GM21526 (cell line): ENCODE data around the gene OR6N2.

ENCODE experiments used
- ATAC-seq: cut with Tn5 transposase; IDR thresholded peaks from one replicate; pipeline ENCODE4 v1.9.1; 2021; ENCODE audit warnings: moderate library complexity; ENCODE audit not compliant: unreplicated experiment, low FRiP score

Gene OR6N2, protein sequence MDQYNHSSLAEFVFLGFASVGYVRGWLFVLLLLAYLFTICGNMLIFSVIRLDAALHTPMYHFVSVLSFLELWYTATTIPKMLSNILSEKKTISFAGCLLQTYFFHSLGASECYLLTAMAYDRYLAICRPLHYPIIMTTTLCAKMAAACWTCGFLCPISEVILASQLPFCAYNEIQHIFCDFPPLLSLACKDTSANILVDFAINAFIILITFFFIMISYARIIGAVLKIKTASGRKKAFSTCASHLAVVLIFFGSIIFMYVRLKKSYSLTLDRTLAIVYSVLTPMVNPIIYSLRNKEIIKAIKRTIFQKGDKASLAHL

GRCh38 chr1:158781104-158781503 lies at the start of gene OR6N2:
Gene OR6N2 (minus strand): TSS chr1:158781204. CDS start chr1:158777635, 3,569 bp downstream.
- ATAC-seq, result no peak

DNA sequence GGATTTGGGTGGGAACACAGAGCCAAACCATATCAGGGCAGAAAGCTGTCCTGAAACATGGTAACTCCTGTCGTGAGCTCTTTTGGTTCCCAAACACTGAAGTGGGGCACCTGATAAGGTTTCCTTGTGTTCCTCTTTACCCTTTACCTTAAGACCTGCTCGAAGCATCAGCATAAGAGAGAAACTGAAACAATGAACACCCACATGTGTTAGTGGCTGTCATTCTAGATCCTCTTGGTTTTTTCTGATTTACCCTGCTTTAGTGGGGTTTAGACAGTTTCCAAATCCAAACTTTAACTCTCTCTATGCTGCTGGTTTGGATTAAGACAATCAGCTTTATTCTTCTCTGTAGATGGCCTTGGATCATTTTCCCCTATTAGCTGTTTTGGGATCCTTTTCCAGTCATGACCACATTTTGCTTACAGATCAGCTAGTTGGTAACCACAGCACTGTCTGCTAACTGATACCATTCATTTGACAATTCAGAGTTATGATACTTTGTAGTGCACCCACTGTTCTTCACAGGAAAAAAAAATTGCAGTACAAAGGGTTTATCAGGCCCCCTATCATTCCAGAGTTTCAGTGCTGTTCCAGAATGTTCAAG lies 49.2 kb upstream of the OR6N2 start:
- ATAC-seq, result peak; percentile 63

- no peak for ATAC-seq
These were observed 40.7 kb upstream of the OR6N2 start for GRCh38 chr1:158821723-158822122.

DNA sequence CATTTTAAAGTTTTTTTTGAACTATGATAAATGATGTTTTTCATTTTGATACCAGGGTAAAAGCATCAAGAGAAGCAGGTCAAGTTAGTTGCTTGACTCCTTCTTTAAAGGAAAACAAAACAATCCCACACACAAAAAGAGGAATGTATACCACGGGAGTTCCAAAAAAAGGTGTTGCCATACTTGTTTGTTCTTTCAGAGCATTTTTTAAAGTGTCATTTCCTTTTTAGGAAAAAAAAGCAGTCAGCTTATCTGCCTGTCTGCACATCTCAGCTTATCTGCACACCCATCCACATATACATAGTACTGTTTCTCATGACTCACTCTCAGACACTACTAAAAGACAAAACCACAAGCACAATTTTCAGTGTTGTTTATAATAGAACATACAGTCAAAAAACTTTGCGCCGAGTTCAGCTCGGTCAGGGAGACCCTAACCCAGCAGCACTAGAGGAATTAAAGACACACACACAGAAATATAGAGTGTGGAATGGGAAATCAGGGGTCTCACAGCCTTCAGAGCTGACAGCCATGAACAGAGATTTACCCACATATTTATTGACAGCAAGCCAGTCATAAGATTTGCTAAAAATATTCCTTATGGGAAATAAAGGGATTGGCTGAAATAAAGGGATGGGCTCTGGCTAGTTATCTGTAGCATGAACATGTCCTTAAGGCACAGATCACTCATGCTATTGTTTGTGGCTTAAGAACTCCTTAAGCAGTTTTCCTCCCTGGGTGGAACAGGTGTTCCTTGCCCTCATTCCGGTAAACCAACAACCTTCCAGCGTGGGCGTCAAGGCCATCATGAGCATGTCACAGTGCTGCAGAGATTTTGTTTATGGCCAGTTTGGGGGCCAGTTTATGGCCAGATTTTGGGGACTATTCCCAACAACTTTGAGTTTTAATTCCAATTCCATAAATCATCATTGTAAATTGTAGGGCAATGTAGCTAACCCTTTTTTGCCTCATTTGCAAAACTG lies 38.7 kb upstream of the OR6N2 start:
- peak; percentile 89 for ATAC-seq

DNA sequence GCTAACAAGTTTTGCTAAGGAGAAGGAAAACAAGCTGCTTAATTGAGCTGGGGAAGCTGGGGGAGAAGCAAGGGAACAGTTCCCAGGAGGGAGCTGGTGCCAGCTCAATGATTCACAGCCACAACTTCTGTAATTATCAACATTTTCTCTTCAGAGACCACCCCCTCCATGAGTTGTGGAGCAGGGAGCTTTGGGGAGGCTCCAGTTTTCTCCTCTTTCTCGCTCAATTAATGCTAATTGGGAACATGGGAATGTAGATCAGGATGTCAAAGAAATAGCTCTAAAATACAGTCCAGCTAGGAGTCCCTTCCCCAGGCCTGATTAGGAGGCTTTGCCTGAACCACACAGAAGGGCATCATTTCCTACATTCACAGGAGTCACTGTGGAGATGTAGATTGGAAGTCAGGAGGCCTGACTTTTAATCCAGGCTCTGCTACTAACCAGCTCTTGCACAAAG lies 38.0 kb upstream of the OR6N2 start:
- ATAC-seq, result no peak

GRCh38 chr1:158818560-158818959 lies 37.6 kb upstream of the OR6N2 start:
- ATAC-seq, result no peak

DNA sequence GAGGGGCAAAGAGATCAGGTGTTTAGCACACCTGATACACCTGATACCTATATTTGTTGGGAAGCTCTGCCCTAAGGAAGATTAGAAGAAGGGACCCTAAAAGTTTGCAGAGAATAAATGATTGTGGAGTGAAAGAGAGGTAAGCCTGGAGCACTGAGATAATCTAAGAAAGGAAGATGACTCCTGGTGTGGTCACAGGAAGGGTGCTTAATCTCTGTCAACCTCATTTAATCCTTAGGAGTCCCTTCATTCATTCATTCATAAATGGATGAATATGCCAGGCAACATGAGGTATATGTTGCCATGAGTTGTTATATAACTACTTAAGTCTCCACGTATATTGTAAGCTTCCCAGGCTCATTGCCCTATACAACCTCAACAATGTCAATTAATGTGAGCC lies 34.0 kb upstream of the OR6N2 start:
- ATAC-seq, result no peak

GRCh38 chr1:158813164-158813563 lies 32.2 kb upstream of the OR6N2 start:
- no peak for ATAC-seq

- ATAC-seq, result no peak
These were observed 31.3 kb upstream of the OR6N2 start for GRCh38 chr1:158812336-158812735.

- no peak for ATAC-seq
These were observed 29.3 kb upstream of the OR6N2 start for GRCh38 chr1:158810311-158810710.

DNA sequence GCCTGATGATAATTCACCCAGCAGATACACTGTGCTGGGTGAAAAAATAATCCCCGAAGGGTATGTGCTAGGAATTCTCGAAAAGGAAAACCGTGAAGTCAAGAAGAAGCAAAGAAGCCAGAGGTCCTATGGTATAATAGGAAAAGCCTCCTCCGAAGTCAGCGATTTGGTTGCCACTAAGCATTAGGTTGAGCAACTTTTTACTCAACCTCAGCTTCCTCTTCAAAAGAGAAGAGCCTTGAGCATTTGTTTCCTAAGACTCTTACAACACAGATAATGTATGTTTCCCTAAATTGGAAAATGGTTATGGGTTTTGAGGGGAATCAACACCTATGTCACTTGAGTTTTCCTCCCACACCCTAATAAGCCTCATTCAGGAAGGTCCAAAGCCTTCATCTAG lies 28.9 kb upstream of the OR6N2 start:
- ATAC-seq, result no peak

DNA sequence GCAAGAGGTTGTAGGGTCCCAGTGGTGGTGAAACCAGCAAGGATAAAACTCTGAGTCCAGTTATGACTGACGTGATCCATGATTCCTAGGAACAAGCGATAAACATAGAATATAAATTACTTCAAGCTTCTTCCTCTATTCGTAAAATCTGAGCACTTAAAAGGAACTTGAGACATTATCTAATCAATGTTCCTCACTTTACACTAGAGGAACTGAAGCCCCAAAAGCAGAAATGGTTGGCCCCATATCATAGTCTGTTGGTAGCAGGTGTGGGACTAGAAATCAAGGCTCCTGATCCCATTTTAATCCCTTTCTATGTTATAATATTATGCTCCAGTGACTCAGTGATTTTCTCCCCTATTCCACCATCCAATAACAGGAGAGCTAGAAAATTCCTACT lies 28.3 kb upstream of the OR6N2 start:
- no peak for ATAC-seq

- no peak for ATAC-seq
These were observed 26.0 kb upstream of the OR6N2 start for GRCh38 chr1:158806916-158807536.

DNA sequence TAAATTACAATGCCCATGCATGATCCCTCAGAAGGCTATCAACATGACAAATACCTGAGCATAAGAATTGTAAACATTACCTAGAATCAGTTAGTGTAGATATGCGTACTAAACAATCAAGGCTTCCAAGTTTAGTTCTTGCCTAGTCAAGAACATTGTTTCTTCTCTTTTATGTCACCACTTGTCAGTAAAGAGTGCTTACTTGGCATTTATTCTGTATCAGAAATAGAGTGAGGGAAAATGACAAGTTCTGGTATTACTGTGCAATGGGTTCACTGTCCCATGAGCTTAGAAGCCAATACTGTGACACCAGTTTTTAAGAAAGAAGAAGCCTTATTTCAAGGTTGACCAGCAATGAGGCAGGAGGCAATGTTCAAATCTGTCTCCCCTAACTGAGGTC lies 22.7 kb upstream of the OR6N2 start:
- no peak for ATAC-seq

DNA sequence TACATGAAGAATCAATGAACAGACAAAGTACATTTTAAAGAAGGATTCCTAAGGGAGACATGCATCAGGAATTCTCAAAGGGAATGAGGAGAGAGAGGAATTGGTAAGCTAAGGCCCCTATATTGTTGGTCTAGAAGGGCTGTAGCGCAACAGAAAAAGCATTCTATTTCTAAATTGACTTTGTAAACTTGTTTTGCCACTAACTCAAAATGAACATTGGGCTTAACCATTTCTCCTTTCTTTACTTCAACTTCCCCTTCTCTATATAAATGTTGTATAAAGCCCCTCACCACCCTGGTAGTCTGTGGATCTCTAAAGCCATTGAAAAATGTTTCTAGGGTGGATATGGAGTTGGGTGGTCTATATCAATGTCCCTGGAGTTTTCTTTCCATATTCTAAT lies 20.4 kb upstream of the OR6N2 start:
- ATAC-seq, result no peak

DNA sequence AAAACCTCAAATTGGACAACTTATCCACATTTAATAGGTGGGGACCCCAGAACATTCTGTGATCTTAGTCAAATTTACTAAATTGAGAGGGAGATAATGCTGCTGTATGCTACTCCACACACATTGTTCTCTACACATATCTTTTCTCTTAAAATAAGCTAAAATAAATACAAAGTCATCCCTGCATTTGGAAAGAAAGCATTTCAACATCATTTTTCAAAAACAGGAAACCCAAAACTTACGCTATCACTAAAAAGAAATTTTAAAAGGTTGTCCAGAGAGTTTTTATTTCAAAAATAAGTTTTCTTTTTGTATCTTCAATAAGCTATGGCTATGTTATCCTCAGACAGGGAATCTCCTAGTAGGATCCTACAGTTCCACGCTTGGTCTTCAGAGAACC lies 19.5 kb upstream of the OR6N2 start:
- ATAC-seq, result no peak

DNA sequence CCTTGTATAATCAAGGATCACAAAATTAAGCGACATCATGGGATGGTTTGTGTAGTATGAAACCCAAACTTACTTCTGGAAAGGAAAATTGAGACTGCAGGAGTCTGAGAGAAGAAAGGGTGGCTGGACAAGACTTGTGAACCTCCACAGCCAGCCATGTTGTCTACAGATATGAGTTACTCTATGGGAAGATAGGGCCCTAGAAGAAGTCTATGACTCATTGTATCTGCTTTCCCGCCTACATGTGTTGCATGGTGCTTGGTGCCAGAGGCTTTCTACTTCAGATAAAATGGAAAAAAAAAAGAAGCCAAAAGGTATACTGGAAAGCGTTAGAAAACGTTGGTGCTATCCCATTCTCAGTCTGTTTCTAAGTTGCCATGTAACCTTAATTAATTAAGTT lies 18.7 kb upstream of the OR6N2 start:
- ATAC-seq, result no peak

DNA sequence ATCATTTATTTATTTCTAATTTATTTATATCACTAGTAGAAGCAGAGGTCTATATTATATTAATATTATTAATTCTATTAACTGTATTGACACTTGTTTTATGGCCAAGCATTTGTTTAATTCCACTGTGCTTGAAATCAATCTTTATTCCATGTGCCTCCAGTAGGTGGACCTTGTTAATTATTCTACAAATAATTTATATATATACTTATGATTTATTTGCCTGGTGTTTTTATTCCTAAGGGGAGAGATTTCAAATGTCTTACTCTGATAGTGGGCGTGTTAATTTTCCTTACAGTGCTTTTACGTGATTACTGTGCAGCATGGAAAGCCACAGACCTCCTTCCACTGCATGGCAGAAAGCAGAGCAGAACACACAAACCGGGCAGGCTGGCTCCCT lies 17.5 kb upstream of the OR6N2 start:
- no peak for ATAC-seq

- no peak for ATAC-seq
These were observed 13.2 kb upstream of the OR6N2 start for GRCh38 chr1:158794247-158794646.

DNA sequence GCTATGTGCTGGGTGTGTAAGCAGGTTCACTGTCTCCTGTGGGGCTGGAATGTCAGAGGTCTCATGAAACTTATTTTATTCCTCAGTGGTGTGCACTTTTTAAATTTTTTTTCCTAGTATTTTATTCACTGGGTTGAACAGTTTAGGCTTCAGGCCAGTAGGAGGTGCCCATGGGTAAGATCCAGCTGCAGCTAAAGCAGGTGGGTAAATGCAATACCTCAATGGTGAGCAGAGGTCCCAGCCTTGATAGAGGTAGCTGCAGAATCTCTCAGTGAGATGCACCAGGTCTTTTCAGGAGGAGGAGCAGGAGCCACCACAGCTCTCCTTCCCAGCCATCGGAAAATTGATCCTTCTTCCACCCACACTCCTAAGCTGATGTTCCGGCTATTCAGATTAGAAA lies 12.6 kb upstream of the OR6N2 start:
- ATAC-seq, result peak; percentile 63
